ENCODE measurements around the gene MREG. TPM values are rescaled to one million over a fixed set of nuclear protein-coding genes. Genes with fewer than 3 reads are reported as not detected.
"Not testable (repeated sequence)": the region's sequence is repeated elsewhere in the genome, so short reads cannot be mapped to it uniquely, and the experiment has no call there.

MREG gene
- total RNA-seq, 1 experiment from 2014 or later: 15.9 TPM

- POLR2A ChIA-PET (ENCODE audit: low non-redundant PET): interaction anchor here (0.5 to 0.7 kb wide), 2 partner anchors 471 to 1787 kb away, joined by 3 to 4 read pairs; no protein-coding TSS in a partner anchor
- intact Hi-C loops (cut with micrococcal nuclease; ENCODE audit: unreplicated experiment): loop anchor here (10.0 kb wide), 1 partner anchor 1125 kb away; the partner anchor contains the start of gene BARD1
- no peak overlapping the region for H3K4me3 ChIP-seq (ENCODE audit: low read depth, low read length, poor library complexity, severe bottlenecking)
- H3K9me3 ChIP-seq (ENCODE audit: low read depth, low read length, poor library complexity, severe bottlenecking): no peaks in the 10 kb centered on the region
- TF ChIP-seq EZH2 (IDR thresholded peaks at IDR 0.05; ENCODE audit: borderline replicate concordance, low read depth, low read length, poor library complexity, severe bottlenecking) (no peak), CTCF (conservative IDR thresholded peaks at IDR 0.05; ENCODE audit: low read depth, low read length) (no peak)
- peaks cover 16% of the 10 kb centered on the region for H3K4me1 ChIP-seq (ENCODE audit: insufficient read depth, low read length, poor library complexity, severe bottlenecking)
- DNase-seq (ENCODE audit: low spot score): peak; percentile 31
- no peak overlapping the region for H3K27ac ChIP-seq (ENCODE audit: low read depth, low read length, poor library complexity, severe bottlenecking)
- no peaks in the 10 kb centered on the region for H3K27me3 ChIP-seq (replicated peaks; ENCODE audit: insufficient read depth, low read depth, low read length, poor library complexity)
- CTCF ChIA-PET: no interaction called here
- no TSS peak for BruUV-seq (replicated peaks)
- H3K36me3 ChIP-seq (ENCODE audit: insufficient read depth, low read length, poor library complexity, severe bottlenecking): no peaks in the 10 kb centered on the region
These were observed 83.6 kb downstream of the MREG start for GRCh38 chr2:215929602-215930335.

- ChIA-PET CTCF (no interaction called here), POLR2A (ENCODE audit: low non-redundant PET) (no interaction called here)
- BruUV-seq (replicated peaks): no TSS peak
- Histone ChIP-seq H3K27ac (ENCODE audit: low read depth, low read length, poor library complexity, severe bottlenecking) (no peak overlapping the region), H3K9me3 (ENCODE audit: low read depth, low read length, poor library complexity, severe bottlenecking) (no peaks in the 10 kb centered on the region), H3K36me3 (ENCODE audit: insufficient read depth, low read length, poor library complexity, severe bottlenecking) (no peaks in the 10 kb centered on the region), H3K4me1 (ENCODE audit: insufficient read depth, low read length, poor library complexity, severe bottlenecking) (peaks cover 16% of the 10 kb centered on the region), H3K4me3 (ENCODE audit: low read depth, low read length, poor library complexity, severe bottlenecking) (no peak overlapping the region), H3K27me3 (replicated peaks; ENCODE audit: insufficient read depth, low read depth, low read length, poor library complexity) (no peaks in the 10 kb centered on the region)
- no peak for DNase-seq (ENCODE audit: low spot score)
- no peak for TF ChIP-seq EZH2 (IDR thresholded peaks at IDR 0.05; ENCODE audit: borderline replicate concordance, low read depth, low read length, poor library complexity, severe bottlenecking)
- no peak for TF ChIP-seq CTCF (conservative IDR thresholded peaks at IDR 0.05; ENCODE audit: low read depth, low read length)
- intact Hi-C loops (cut with micrococcal nuclease; ENCODE audit: unreplicated experiment): no loop called here
These were observed 85.3 kb downstream of the MREG start for GRCh38 chr2:215928086-215928485.

- H3K9me3 ChIP-seq (ENCODE audit: low read depth, low read length, poor library complexity, severe bottlenecking); POLR2A ChIA-PET (ENCODE audit: low non-redundant PET); DNase-seq (ENCODE audit: low spot score); H3K27me3 ChIP-seq (replicated peaks; ENCODE audit: insufficient read depth, low read depth, low read length, poor library complexity); BruUV-seq (replicated peaks); H3K36me3 ChIP-seq (ENCODE audit: insufficient read depth, low read length, poor library complexity, severe bottlenecking); H3K4me3 ChIP-seq (ENCODE audit: low read depth, low read length, poor library complexity, severe bottlenecking); intact Hi-C loops (cut with micrococcal nuclease; ENCODE audit: unreplicated experiment); CTCF ChIA-PET; H3K27ac ChIP-seq (ENCODE audit: low read depth, low read length, poor library complexity, severe bottlenecking): not testable (repeated sequence)
- peaks cover 17% of the 10 kb centered on the region for H3K4me1 ChIP-seq (ENCODE audit: insufficient read depth, low read length, poor library complexity, severe bottlenecking)
These were observed 86.4 kb downstream of the MREG start for GRCh38 chr2:215926992-215927391.

- peaks cover 26% of the 10 kb centered on the region for H3K4me1 ChIP-seq (ENCODE audit: insufficient read depth, low read length, poor library complexity, severe bottlenecking)
- POLR2A ChIA-PET (ENCODE audit: low non-redundant PET): interaction anchor here (0.7 kb wide), 1 partner anchor 342 kb away, joined by 3 read pairs; no protein-coding TSS in a partner anchor
- no peaks in the 10 kb centered on the region for H3K27me3 ChIP-seq (replicated peaks; ENCODE audit: insufficient read depth, low read depth, low read length, poor library complexity)
- H3K4me3 ChIP-seq (ENCODE audit: low read depth, low read length, poor library complexity, severe bottlenecking): no peak overlapping the region
- intact Hi-C loops (cut with micrococcal nuclease; ENCODE audit: unreplicated experiment): loop anchor here (5.0 kb wide), 2 partner anchors 470 to 655 kb away; no protein-coding TSS in a partner anchor
- CTCF ChIA-PET: no interaction called here
- no peak overlapping the region for H3K27ac ChIP-seq (ENCODE audit: low read depth, low read length, poor library complexity, severe bottlenecking)
- no peaks in the 10 kb centered on the region for H3K9me3 ChIP-seq (ENCODE audit: low read depth, low read length, poor library complexity, severe bottlenecking)
- no TSS peak for BruUV-seq (replicated peaks)
- no peak for DNase-seq (ENCODE audit: low spot score)
- no peaks in the 10 kb centered on the region for H3K36me3 ChIP-seq (ENCODE audit: insufficient read depth, low read length, poor library complexity, severe bottlenecking)
- TF ChIP-seq EZH2 (IDR thresholded peaks at IDR 0.05; ENCODE audit: borderline replicate concordance, low read depth, low read length, poor library complexity, severe bottlenecking): no peak
- no peak for TF ChIP-seq CTCF (conservative IDR thresholded peaks at IDR 0.05; ENCODE audit: low read depth, low read length)
These were observed 91.5 kb downstream of the MREG start for GRCh38 chr2:215921895-215922294.
